Measurements from ENCODE around the gene POU6F2.

DNA sequence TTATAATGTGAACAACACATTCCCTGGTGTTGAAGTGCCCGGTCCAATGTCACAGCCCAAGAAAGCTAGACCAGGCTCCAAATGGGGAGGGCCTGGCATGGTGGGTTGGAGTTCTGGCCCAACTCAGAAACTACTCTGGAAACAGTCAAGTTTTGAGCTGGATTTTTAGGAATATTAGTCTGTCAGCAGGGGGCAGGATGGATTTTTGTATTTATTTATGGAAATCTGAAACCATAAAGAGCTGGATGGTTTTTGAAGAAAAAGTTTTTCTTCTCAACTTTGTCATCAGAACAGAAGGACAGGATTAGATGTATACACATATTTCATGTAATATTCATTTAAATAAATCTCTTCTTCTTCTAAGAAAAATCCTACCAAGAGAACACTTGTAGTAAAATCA, 97.5 kb downstream of the POU6F2 start:
- TF ChIP-seq, protein P1, sequence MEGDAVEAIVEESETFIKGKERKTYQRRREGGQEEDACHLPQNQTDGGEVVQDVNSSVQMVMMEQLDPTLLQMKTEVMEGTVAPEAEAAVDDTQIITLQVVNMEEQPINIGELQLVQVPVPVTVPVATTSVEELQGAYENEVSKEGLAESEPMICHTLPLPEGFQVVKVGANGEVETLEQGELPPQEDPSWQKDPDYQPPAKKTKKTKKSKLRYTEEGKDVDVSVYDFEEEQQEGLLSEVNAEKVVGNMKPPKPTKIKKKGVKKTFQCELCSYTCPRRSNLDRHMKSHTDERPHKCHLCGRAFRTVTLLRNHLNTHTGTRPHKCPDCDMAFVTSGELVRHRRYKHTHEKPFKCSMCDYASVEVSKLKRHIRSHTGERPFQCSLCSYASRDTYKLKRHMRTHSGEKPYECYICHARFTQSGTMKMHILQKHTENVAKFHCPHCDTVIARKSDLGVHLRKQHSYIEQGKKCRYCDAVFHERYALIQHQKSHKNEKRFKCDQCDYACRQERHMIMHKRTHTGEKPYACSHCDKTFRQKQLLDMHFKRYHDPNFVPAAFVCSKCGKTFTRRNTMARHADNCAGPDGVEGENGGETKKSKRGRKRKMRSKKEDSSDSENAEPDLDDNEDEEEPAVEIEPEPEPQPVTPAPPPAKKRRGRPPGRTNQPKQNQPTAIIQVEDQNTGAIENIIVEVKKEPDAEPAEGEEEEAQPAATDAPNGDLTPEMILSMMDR (IDR thresholded peaks at IDR 0.05), result no peak
- no peak for TF ChIP-seq POLR2A (IDR thresholded peaks at IDR 0.05)

Measured in right lobe of liver (tissue), 4 donors.